Small intestine (tissue), 7 donors: ENCODE measurements around the gene COL11A1. TPM values are rescaled to one million over a fixed set of nuclear protein-coding genes. Genes with fewer than 3 reads are reported as not detected.
"Not testable (repeated sequence)": the region's sequence is repeated elsewhere in the genome, so short reads cannot be mapped to it uniquely, and the experiment has no call there.

ENCODE experiments used
- DNase-seq, 2 donors: peaks; one replicate each; pipeline versions ENCODE4 v3.0.0 to v3.0.0-alpha.2; 2013
- FAIRE-seq: peaks from 2 replicates; lab custom pipeline; 2012; peaks lifted over from hg19 to GRCh38; lab: Jason Lieb, UNC
- H3K27ac ChIP-seq, 3 donors: one replicate each; pipeline ENCODE4 v1.5.1; 2013; ENCODE audit warnings: low read length in 2 of 3, mild to moderate bottlenecking in 2 of 3, control low read depth in 1 of 3, inconsistent platforms in 1 of 3, low read depth in 1 of 3, moderate library complexity in 1 of 3
- H3K27me3 ChIP-seq, 3 donors: one replicate each; pipeline ENCODE4 v1.6.1; 2013; ENCODE audit warnings: low read length in 3 of 3, inconsistent platforms in 1 of 3; ENCODE audit not compliant: control insufficient read depth in 3 of 3, insufficient read depth in 3 of 3
- H3K36me3 ChIP-seq, 3 donors: one replicate each; pipeline ENCODE4 v1.6.1; 2013; ENCODE audit warnings: low read length in 3 of 3, inconsistent platforms in 1 of 3, low read depth in 1 of 3, mild to moderate bottlenecking in 1 of 3, moderate library complexity in 1 of 3; ENCODE audit not compliant: control insufficient read depth in 3 of 3, insufficient read depth in 2 of 3
- H3K4me1 ChIP-seq, 3 donors: one replicate each; pipeline ENCODE4 v1.6.1; 2013; ENCODE audit warnings: low read length in 2 of 3, inconsistent platforms in 1 of 3, low read depth in 1 of 3, mild to moderate bottlenecking in 1 of 3, moderate library complexity in 1 of 3; ENCODE audit not compliant: control insufficient read depth in 3 of 3, insufficient read depth in 2 of 3
- H3K4me3 ChIP-seq, 3 donors: one replicate each; pipeline ENCODE4 v1.5.1; 2013; ENCODE audit warnings: low read length in 3 of 3, control low read depth in 1 of 3, inconsistent platforms in 1 of 3, low read depth in 1 of 3, mild to moderate bottlenecking in 1 of 3, moderate library complexity in 1 of 3
- H3K9me3 ChIP-seq, 2 donors: one replicate each; pipeline ENCODE4 v1.6.1; 2013; ENCODE audit warnings: low read depth in 1 of 2, low read length in 1 of 2; ENCODE audit not compliant: control insufficient read depth in 2 of 2, insufficient read depth in 1 of 2
- WGBS, 3 donors: extraction: QIAGEN DNeasy Blood & Tissue Kit; methylation state at CpG; one replicate each; pipeline ENCODE4 v1.1.7; 2013; 5-methylcytosine and 5-hydroxymethylcytosine counted together
- polyA plus RNA-seq, 4 donors: library from polyadenylated mRNA; stranded (reverse) in 3 of 4; unstranded in 1 of 4; fragments of 200-250 nt in 3 of 4; fragments of 120-200 nt in 1 of 4; gene quantifications; one replicate each; pipeline versions ENCODE4 v1.2.1 to v1.2.3, GENCODE V29; 2013
- donor health status: healthy with polysubstance abuse.
- donor health status: control.
- donor health status: control.
- donor health status: Bipolar disorder and iron deficiency.
- donor health status: healthy.

COL11A1 gene
- polyA plus RNA-seq, 4 donors: 0.03 to 2.6 TPM; not detected in 2

- Histone ChIP-seq H3K4me3 (no peak overlapping the region), H3K9me3 (no peaks in the 10 kb centered on the region), H3K36me3 (no peaks in the 10 kb centered on the region), H3K27ac (no peak overlapping the region), H3K27me3 (no peaks in the 10 kb centered on the region), H3K4me1 (no peaks in the 10 kb centered on the region)
- DNase-seq: no peak
- 5 to 22% (median 10%) methylated on average over 2 of the region's 2 CpGs for WGBS, 3 donors
- no peak for FAIRE-seq
Measured at GRCh38 chr1:103069201-103069600, 39.1 kb downstream of the COL11A1 start.

- FAIRE-seq (no peak), DNase-seq (no peak)
- H3K36me3 ChIP-seq: no peaks in the 10 kb centered on the region
- no peaks in the 10 kb centered on the region for H3K27me3 ChIP-seq
- no peak overlapping the region for H3K4me3 ChIP-seq
- no peaks in the 10 kb centered on the region for H3K4me1 ChIP-seq
- H3K9me3 ChIP-seq: no peaks in the 10 kb centered on the region
- WGBS, 3 donors: 66 to 88% (median 86%) methylated on average over 2 of the region's 2 CpGs
- no peak overlapping the region for H3K27ac ChIP-seq
Measured at GRCh38 chr1:103063921-103064320, 44.4 kb downstream of the COL11A1 start.

- FAIRE-seq: no peak
- no peak overlapping the region for H3K4me3 ChIP-seq
- H3K27ac ChIP-seq: no peak overlapping the region
- no peaks in the 10 kb centered on the region for H3K36me3 ChIP-seq
- no peaks in the 10 kb centered on the region for H3K9me3 ChIP-seq
- DNase-seq: no peak
- H3K27me3 ChIP-seq: no peaks in the 10 kb centered on the region
- H3K4me1 ChIP-seq: no peaks in the 10 kb centered on the region
Measured at GRCh38 chr1:103058391-103058790, 49.9 kb downstream of the COL11A1 start.

GRCh38 chr1:103056423-103056822, 51.9 kb downstream of the COL11A1 start:
- FAIRE-seq (no peak), DNase-seq (no peak)
- H3K27ac ChIP-seq: no peak overlapping the region
- no peaks in the 10 kb centered on the region for H3K4me1 ChIP-seq
- H3K9me3 ChIP-seq: no peaks in the 10 kb centered on the region
- H3K4me3 ChIP-seq: no peak overlapping the region
- no peaks in the 10 kb centered on the region for H3K36me3 ChIP-seq
- no peaks in the 10 kb centered on the region for H3K27me3 ChIP-seq
- 83 to 95% (median 90%) methylated on average over 1 of the region's 1 CpG for WGBS, 3 donors

- not testable (repeated sequence) for DNase-seq, H3K4me3 ChIP-seq, H3K27me3 ChIP-seq, FAIRE-seq, H3K4me1 ChIP-seq, H3K27ac ChIP-seq, H3K36me3 ChIP-seq, H3K9me3 ChIP-seq
- 88 to 93% (median 92%) methylated on average over 13 of the region's 13 CpGs for WGBS, 3 donors
Measured at GRCh38 chr1:103028110-103028509, 80.2 kb downstream of the COL11A1 start.

- FAIRE-seq (no peak), DNase-seq (no peak)
- 41 to 55% (median 53%) methylated on average over 5 of the region's 5 CpGs for WGBS, 3 donors
- no peaks in the 10 kb centered on the region for H3K36me3 ChIP-seq
- H3K27ac ChIP-seq: no peak overlapping the region
- no peaks in the 10 kb centered on the region for H3K27me3 ChIP-seq
- no peaks in the 10 kb centered on the region for H3K4me1 ChIP-seq
- H3K4me3 ChIP-seq: no peak overlapping the region
- no peaks in the 10 kb centered on the region for H3K9me3 ChIP-seq
Measured at GRCh38 chr1:103025858-103026409, 82.4 kb downstream of the COL11A1 start.

- WGBS, 3 donors: 23 to 55% (median 40%) methylated on average over 1 of the region's 1 CpG
- Histone ChIP-seq H3K27ac (no peak overlapping the region), H3K9me3 (no peaks in the 10 kb centered on the region), H3K36me3 (no peaks in the 10 kb centered on the region), H3K27me3 (no peaks in the 10 kb centered on the region), H3K4me3 (no peak overlapping the region), H3K4me1 (no peaks in the 10 kb centered on the region)
- DNase-seq (no peak), FAIRE-seq (no peak)
Measured at GRCh38 chr1:103024051-103024450, 84.3 kb downstream of the COL11A1 start.

GRCh38 chr1:103002005-103002404, 106.3 kb downstream of the COL11A1 start:
- FAIRE-seq: no peak
- Histone ChIP-seq H3K36me3 (no peaks in the 10 kb centered on the region), H3K4me1 (no peaks in the 10 kb centered on the region), H3K4me3 (no peak overlapping the region), H3K9me3 (no peaks in the 10 kb centered on the region), H3K27ac (no peak overlapping the region), H3K27me3 (no peaks in the 10 kb centered on the region)
- 70 to 83% (median 72%) methylated on average over 3 of the region's 3 CpGs for WGBS, 3 donors
- DNase-seq: no peak

GRCh38 chr1:102978874-102979273, 129.4 kb downstream of the COL11A1 start:
- FAIRE-seq (no peak), DNase-seq (no peak)
- no peaks in the 10 kb centered on the region for H3K4me1 ChIP-seq
- H3K27ac ChIP-seq: no peak overlapping the region
- no peak overlapping the region for H3K4me3 ChIP-seq
- no peaks in the 10 kb centered on the region for H3K9me3 ChIP-seq
- H3K36me3 ChIP-seq: no peaks in the 10 kb centered on the region
- WGBS, 3 donors: 77 to 86% (median 79%) methylated on average over 6 of the region's 6 CpGs
- H3K27me3 ChIP-seq: no peaks in the 10 kb centered on the region
